GM19468 (cell line): ENCODE measurements around the gene EIF2B1.

Source experiments
- ATAC-seq: cut with Tn5 transposase; IDR thresholded peaks from one replicate; pipeline ENCODE4 v1.9.1; 2021; ENCODE audit warnings: mild to moderate bottlenecking, moderate library complexity, moderate number of reproducible peaks; ENCODE audit not compliant: unreplicated experiment; ENCODE audit errors: extremely low read depth

Gene EIF2B1

GRCh38 chr12:123633379-123634141, at the start of gene EIF2B1, which contains the start of gene GTF2H3:
EIF2B1 (minus strand) TSS chr12:123633686; CDS start chr12:123633557, 129 bp downstream.
GTF2H3 (plus strand) TSS chr12:123633829; CDS start chr12:123633860, 31 bp downstream.
- peak; percentile 88 for ATAC-seq

- ATAC-seq: no peak
These were observed 48.1 kb upstream of the EIF2B1 start for GRCh38 chr12:123681605-123682004.

DNA sequence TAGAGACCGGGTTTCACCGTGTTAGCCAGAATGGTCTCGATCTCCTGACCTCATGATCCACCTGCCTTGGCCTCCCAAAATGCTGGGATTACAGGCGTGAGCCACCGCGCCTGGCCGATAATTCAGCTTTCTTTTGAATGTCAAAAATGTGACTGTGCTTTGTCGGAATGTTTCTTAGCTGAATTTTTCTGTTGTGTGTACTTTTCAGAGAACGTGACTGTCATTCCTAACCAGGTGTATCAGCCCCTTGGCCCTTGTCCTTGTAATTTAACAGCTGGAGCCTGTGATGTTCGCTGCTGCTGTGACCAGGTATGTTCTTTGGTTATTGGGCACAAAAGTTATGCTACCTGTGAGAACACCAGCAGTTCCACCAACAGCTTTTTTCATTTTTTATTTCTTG, 45.5 kb upstream of the EIF2B1 start:
- no peak for ATAC-seq

- no peak for ATAC-seq
These were observed 43.3 kb upstream of the EIF2B1 start for GRCh38 chr12:123676616-123677320.

GRCh38 chr12:123675436-123675835, 42.0 kb upstream of the EIF2B1 start:
- no peak for ATAC-seq

GRCh38 chr12:123671876-123672275, 38.4 kb upstream of the EIF2B1 start:
- no peak for ATAC-seq

DNA sequence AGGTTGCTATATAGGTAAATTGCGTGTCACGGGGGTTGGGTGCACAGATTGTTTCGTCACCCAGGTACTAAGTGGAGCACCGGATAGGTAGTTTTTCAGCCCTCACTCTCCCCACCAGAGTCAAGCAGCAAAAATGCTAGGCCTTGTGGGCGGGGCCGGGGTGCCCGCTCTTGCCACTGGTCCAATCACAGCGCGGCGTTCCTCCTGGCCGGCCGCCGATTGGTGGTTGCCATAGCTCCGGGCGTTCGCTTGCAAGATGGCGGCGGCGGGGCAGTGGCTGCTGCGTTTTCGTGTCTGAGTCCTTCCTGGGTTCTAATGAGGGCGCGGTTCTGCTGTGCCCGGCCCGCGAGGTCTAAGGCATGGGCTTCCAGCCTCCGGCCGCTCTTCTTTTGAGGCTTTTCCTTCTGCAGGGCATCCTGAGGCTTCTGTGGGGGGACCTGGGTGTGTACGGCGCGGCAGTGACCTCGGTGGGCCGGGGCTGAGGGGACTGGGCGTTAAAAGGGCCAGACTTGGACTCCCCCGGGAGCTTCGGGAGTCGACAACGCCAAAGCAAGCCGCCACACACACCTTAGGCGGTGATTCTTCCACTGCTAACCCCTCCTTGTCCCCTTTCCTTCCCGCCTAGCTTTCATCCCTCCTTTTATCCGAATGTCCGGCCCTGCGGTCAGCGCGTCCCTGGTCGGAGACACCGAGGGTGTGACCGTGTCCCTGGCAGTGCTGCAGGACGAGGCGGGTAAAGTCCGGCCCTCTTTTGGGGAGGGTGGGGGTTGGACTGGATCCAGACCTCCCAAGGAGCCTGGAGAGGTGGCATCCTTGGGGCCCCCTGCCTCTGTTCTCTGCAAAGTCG, 37.6 kb upstream of the EIF2B1 start, which contains the start of gene TCTN2:
Gene TCTN2 (plus strand): TSS at position 232 of the 847 bp plus-strand sequence. CDS start 128 bp downstream, at position 360.
- peak; percentile 82 for ATAC-seq

GRCh38 chr12:123667771-123668170, 34.3 kb upstream of the EIF2B1 start:
- ATAC-seq: no peak

DNA sequence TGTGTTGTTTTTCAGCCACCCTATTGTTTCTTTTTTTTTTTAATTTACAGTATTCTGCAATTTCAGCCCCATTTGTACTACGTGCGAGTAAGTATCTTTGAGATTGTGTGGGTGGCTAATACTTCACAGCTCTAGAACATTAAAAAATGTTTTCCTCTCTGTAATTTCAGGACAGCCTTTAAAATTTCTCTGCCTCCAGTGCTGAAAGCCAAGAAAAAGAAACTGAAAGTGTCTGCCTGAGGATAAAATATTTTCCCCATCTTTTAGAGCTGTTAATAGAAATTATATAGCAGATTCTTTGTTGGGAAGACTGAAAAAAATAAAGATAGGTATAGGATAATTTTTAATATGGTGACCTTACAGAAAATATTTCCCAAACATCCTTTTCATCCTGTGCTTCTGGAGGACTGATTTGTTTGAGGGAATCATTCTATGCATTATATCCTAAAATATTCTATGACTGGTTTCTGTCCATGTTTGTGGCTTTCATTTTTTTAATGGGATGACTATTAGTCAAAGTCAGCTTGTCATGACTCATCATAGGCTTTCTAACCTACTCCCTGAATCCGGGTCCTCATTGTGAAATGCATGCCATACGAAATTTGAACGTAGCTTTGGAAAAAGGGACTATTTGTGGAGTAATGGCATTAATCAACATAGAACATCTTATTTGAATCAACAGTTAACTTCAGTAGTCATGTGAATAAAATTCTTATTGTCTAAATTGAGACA, 26.7 kb upstream of the EIF2B1 start:
- no peak for ATAC-seq

GRCh38 chr12:123657211-123657610, 23.7 kb upstream of the EIF2B1 start:
- no peak for ATAC-seq

- no peak for ATAC-seq
These were observed 22.9 kb upstream of the EIF2B1 start for GRCh38 chr12:123656392-123656791.

- ATAC-seq: peak; percentile 72
These were observed 21.9 kb upstream of the EIF2B1 start for GRCh38 chr12:123655420-123655819.

GRCh38 chr12:123654129-123654701, 20.7 kb upstream of the EIF2B1 start:
- no peak for ATAC-seq

- no peak for ATAC-seq
These were observed 14.9 kb upstream of the EIF2B1 start for GRCh38 chr12:123648401-123648800.

GRCh38 chr12:123645878-123646277, 12.4 kb upstream of the EIF2B1 start:
- no peak for ATAC-seq

- ATAC-seq: no peak
These were observed 11.9 kb upstream of the EIF2B1 start for GRCh38 chr12:123645380-123645779.

DNA sequence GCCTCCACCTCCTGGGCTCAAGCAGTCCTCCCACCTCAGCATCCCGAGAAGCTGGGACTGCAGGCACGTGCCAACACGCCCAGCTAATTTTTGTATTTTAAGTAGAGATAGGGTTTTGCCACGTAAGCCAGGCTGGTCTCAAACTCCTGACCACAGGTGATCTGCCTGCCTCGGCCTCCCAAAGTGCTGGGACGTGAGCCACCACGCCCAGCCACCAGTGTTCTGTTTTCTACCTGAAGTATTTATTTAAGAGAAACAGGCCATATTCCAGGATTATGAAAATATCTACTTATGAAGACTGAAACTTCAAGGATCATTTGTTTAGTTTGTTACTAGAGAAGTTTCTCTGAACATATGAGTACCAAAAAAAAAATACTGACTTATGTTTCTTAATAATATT, 10.4 kb upstream of the EIF2B1 start:
- no peak for ATAC-seq

DNA sequence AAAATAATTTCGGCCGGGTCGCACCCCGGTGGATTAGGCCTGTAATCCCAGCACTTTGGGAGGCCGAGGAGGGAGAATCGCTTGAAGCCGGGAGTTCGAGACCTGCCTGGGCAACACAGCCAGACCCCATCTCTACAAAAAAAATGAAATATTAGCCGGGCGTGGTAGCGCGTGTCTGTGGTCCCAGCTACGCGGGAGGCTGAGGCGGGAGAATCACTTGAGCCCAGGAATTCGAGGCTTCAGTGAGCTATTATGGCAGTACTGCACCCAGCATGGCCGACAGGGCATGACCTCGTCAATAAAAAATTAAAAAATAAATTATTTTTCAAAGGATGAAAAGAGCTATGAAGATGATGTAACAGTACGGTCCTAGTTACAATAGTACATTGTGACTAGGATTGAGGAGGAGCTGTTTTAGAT, 666 bp upstream of the EIF2B1 start:
- no peak for ATAC-seq
